Measurements from ENCODE around the gene DUSP9. TPM values are rescaled to one million over a fixed set of nuclear protein-coding genes. Genes with fewer than 3 reads are reported as not detected.
"Not testable (repeated sequence)": the region's sequence is repeated elsewhere in the genome, so short reads cannot be mapped to it uniquely, and the experiment has no call there.

Gene DUSP9
- total RNA-seq, 2 donors from 2014 or later = not detected

DNA sequence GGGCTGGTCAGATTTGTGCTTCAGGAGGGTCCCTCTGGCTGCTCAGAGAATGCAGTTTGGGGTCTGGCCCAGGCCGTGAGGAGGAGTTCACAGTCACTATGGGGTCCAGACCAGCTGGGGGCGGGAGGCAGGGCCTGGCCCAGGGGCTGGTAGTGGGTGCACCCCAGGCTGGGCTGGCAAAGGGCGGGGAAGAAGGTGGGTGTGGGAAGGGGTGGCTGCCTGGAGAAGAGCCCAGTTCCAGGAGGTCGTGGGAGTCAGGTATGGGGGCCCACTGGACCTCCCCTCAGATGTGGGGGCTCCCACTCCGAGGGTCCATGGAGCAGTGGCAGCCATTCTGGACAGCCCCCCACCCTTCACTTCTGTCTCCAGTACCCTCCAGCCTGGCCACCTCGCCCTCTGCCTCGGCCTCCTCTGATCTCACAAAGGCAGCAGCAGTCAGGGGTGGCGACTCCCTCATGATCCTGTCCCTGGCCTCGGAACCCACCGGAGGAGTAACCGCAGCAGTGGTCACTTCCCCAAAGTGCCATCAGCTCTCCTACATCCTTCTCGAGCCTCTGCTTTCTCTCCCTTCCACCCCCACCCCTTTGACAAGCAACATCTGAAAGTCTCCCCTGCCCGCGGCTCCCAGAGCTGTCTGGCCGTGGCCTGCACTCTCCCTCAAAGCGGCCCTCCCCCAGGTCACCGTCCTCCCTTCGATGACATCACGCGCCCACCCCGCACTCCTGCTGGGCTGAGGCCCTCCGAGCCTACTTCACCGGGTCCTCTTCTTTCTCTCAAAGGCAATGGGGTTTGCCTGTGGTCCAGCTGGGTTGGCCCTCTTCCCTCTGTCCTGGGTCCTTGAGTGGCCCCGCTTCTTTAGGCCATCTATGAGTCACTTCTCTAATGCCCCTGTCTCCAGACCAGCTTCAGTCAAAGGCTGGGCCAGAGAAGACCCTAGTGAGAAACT lies 39.0 kb downstream of the DUSP9 start:
- ATAC-seq = no peak
- peak; percentile 14 to 26 for DNase-seq
- intact Hi-C loops (cut with DNase I, micrococcal nuclease) = no loop called here

DNA sequence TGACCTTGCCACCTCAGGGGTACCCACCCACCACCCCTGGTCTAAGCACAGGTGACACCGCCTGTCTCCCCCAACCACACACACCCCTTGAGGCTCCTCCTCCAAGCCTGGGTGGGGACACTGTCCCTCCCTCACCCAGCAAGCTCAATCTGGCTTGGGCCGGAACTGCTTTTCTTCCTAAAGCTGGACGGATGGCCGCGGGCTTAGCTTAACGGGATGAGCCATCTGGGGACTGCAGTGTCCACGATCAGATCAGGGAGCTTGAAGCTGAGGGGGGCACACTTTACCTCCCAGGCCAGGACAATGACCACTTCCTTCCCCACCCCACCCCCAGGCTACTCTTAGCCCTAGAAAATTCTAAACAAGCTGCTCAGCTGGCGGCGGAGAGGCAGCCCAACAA lies 39.7 kb downstream of the DUSP9 start:
- peak; percentile 56 for ATAC-seq
- peak in 1 of 2 donors; percentile 50 for DNase-seq
- intact Hi-C loops (cut with DNase I, micrococcal nuclease) = no loop called here

DNA sequence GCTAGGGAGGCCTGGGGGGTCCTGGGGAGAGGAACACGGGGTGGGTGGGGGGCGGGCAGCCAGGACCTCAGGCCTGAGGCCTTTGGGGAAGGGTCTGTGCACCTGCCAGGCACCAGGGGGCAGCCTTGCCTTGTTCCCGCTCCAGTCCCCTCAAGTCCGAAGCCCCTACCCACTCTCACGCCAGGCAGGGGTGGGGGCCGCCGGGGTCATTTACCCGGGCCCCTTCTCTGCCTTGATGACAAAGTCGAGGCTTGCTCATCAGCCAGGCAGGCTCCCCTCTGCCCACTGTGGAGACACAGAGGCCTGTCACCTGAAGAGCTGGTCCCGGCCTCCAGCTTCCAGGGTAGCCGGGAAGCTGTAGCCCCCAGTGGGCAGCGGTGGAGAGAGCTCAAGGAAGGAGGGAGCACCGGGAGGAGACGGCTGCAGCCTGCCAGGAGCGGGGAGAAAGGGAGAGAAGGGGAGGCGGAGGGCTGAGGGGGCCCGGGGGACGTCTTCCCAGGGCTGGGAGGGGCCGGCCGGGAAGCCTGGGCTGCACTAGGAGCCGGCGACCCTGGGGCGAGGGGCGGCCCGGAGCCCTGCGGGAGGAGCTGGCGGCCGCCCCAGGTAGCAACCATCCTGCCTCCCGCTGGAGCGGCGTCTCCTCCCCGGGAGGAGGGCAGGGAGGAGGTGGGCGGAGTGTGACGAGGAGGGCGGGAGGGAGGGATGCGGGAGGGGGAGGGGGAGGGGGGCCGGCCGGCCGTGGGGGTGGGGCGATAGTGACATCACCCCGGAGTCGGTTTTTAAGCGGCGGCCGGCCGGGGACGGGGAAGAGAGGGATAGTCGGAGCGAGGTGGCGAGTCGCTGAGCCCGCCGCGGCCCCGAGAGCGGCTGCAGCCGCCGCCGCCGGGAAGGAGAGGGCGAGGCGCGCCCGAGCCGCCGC lies 40.4 kb downstream of the DUSP9 start, which contains the start of gene SLC6A8:
TSS of gene SLC6A8 (plus strand) at position 806 of the 919 bp plus-strand sequence. CDS start 649 bp downstream, outside the sequence.
- intact Hi-C loops (cut with DNase I, micrococcal nuclease) = no loop called here
- peak; percentile 73 for ATAC-seq

DNA sequence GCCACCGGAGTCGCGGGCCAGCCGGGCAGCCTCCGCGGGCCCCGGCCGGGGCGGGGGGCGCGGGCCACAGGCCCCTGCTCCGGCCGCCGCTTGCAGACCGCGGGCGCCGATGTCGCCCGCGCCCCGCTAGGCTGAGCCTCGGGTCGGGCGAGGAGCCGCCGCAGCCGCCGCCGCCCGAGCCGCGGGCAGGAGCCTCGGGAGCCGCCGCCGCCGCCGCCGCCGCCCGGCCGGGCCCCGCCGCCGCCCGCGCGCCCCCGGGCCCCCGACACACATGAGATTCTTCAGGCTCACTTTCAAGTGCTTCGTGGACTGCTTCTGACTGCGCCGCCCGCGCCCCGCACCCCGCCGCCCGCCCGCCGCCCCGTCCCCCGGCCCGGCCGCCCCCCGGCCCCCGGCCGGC lies 41.1 kb downstream of the DUSP9 start:
- ATAC-seq (no peak), DNase-seq (no peak)
- intact Hi-C loops (cut with DNase I, micrococcal nuclease) = no loop called here

More for the DNA sequence above, 40.4 kb downstream of the DUSP9 start, which contains the start of gene SLC6A8:
- DNase-seq = peak; percentile 70 to 71

DNA sequence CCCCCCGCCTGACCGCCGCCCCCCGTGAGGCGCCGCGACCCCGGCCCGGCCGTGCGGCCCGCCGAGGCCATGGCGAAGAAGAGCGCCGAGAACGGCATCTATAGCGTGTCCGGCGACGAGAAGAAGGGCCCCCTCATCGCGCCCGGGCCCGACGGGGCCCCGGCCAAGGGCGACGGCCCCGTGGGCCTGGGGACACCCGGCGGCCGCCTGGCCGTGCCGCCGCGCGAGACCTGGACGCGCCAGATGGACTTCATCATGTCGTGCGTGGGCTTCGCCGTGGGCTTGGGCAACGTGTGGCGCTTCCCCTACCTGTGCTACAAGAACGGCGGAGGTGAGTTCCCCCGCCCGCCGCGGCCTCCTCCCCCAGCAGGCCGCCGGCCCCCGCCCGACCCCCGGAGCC lies 41.5 kb downstream of the DUSP9 start:
- ATAC-seq = no peak
- intact Hi-C loops (cut with DNase I, micrococcal nuclease) = no loop called here
- DNase-seq = no peak

DNA sequence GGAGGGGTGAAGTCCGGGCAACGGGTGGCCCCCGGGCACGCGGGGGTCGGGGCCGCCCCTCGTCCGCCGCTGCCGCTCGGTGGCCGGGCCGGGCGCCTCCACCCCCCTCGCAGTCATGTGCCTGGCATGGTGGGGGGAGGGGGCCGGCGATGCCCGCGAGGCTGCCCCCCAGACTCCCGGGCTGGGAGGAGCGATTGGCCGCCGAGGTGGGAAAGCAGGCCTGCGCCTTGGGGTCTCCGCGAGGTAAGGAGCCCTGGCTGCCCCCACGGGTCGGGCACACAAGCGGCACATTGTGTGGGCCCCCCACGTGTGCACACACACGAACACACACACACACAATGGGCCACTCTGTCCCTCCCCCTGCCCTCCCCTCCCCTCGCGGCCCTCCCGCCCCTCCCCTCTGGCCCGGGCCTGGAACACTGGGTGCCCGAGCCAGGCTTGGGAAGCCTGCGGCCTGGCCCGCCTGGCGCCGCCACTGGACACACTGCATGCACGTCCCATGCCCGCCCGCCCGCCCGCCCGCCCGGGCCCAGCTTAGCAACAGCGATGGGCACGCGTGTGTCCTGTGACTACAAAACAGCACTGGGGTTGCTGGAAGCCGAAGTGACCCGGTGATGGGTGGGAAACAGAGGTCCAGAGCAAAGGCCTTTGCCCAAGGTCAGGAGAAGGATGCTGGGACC lies 42.0 kb downstream of the DUSP9 start:
- ATAC-seq (no peak), DNase-seq (no peak)
- intact Hi-C loops (cut with DNase I, micrococcal nuclease) = no loop called here

DNA sequence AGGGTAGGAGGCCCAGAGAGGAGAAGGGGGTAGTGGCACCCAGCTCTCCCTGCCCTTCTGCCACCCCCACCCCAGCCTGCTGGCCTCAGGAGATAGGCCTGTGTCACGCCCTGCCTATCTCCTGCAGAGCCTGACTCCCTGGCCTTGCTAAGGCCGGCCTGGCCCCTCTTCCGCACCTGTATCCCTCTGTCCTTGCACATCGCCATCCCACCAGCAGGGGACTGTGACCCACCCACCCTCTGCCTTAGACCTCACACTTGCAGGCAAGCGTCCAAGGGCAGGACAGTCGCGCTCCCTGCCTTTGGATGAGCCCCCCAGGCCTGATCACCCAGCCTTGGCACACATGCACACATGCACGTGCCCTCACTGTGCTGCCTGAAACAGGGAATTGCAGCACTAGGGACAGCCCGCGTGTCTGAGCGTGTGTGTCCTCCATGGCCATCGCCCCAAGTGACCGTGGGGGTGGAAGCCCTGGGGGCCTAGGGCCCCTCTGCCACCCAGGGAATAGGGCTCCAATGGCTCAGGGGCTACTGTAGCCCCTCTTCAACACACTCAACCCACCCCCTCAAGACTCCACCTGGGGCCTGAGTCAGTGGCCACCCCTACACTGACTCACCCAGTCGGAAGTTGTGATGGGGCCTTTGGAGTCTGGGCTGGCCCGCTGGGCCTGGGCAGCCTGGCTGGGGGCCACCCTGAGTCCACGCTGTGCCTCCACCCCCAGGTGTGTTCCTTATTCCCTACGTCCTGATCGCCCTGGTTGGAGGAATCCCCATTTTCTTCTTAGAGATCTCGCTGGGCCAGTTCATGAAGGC lies 42.9 kb downstream of the DUSP9 start:
- DNase-seq (no peak), ATAC-seq (no peak)
- intact Hi-C loops (cut with DNase I, micrococcal nuclease) = no loop called here

DNA sequence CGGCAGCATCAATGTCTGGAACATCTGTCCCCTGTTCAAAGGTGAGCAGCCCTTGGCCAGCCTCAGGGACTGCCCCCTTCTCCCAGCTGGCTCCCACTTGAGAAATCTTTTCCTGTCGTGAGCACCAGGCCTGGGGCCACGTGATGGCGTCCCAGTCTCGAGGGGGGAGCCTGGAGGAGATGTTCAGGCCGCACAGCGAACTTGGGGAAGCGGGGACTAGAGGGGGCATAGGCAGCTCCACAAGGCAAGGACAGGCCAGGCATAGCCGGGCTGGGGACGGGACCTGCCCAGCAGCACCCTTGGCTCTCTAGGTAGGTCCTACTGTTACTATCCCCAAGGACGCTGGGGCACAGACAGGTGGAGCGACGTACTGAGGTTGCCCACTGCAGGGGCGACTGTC lies 43.5 kb downstream of the DUSP9 start:
- no peak for ATAC-seq

DNA sequence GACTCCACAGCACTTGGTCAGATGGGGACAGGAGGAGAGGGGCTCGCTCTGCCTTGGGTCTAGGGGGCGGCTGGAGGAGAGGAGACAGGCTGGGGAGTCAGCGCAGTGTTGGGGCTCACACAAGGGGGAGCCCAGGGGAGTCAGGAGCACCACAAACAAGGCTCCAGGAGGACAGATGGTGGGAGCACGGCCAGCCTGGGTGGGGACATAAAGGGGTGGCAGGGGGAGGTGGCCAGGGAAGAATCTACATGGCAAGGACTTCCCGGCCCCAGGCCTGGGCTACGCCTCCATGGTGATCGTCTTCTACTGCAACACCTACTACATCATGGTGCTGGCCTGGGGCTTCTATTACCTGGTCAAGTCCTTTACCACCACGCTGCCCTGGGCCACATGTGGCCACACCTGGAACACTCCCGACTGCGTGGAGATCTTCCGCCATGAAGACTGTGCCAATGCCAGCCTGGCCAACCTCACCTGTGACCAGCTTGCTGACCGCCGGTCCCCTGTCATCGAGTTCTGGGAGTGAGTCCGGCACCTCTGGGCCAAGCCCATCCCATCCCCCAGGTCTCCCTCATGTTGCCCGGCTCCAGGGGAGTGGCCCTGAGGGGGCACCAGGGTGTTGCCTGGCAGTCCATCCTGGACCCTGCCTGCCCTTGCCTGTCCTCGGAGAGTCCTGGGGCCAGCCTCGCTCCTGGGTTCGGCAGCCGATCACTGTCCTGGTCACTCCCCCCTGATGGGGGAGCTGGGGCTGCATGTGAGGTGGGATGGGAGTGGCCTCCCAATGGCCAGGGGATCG lies 44.2 kb downstream of the DUSP9 start:
- intact Hi-C loops (cut with DNase I, micrococcal nuclease); DNase-seq; ATAC-seq: not testable (repeated sequence)

More for the DNA sequence above, 43.5 kb downstream of the DUSP9 start:
- intact Hi-C loops (cut with DNase I, micrococcal nuclease) = no loop called here
- no peak for DNase-seq

DNA sequence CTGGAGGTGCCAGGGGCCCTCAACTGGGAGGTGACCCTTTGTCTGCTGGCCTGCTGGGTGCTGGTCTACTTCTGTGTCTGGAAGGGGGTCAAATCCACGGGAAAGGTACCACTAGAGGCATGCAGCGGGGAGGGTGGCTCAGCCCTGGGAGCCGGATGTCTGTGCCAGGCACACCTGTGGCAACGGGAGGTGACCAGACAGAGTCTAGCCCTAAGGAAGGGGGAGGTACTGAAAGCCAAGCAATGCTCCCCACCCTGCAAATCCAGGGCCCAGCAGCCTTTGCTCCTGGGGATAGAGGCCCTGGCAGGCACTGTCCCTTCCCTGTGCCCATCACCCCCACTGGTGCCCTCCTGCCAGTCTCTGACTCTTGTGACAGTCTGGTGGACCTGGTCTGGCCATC lies 45.0 kb downstream of the DUSP9 start:
- ATAC-seq (no peak), DNase-seq (no peak)
- intact Hi-C loops (cut with DNase I, micrococcal nuclease) = no loop called here

DNA sequence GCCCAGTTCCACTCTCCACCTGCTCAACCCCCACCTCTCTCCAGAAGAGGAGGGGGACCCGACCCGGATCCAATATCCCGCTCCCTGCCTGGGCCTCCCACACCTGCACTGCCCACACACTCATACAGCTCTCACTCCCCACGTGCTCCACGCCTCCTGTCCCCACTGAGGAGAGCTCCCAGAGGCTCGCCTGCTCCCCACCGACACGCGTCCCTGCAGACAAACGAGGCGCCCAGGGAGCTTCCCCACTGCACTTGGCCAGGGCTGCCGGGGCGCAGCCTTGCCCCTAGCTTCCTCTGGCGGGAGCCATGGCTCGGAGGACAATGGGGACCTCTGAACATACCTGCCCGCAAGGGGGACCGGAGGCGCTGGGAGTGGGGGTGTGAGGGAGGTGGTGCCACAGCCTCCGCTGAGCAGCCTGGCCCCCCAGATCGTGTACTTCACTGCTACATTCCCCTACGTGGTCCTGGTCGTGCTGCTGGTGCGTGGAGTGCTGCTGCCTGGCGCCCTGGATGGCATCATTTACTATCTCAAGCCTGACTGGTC lies 45.7 kb downstream of the DUSP9 start:
- no peak for DNase-seq
- intact Hi-C loops (cut with DNase I, micrococcal nuclease) = no loop called here
- ATAC-seq = no peak

DNA sequence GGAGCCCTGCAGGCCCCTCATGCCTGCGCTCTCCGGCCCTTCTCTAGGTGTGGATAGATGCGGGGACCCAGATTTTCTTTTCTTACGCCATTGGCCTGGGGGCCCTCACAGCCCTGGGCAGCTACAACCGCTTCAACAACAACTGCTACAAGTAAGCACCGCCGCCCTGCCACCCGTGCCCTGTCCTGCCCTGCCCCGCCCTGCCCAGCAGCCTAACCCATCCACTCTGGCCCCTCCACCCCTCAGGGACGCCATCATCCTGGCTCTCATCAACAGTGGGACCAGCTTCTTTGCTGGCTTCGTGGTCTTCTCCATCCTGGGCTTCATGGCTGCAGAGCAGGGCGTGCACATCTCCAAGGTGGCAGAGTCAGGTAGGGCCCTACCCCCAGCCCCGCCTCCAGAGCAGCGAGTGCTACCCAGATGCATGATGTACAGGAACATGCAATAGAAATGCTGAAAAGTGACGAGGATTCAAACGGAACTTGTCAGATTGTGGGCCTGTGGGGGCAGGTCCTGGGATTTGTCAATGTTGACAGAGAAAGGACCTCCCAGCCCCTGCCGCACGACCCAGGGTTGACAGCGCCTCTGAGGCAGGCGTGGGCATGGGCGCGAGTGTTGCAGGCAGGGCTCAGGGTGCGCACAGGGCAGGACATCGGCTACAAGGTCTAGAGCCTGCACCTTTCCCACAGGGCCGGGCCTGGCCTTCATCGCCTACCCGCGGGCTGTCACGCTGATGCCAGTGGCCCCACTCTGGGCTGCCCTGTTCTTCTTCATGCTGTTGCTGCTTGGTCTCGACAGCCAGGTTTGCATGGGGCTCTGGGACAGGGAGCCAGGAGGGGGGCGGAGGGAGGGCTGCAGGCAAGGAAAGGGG lies 46.4 kb downstream of the DUSP9 start:
- no peak for DNase-seq
- intact Hi-C loops (cut with DNase I, micrococcal nuclease) = no loop called here
- ATAC-seq = no peak

DNA sequence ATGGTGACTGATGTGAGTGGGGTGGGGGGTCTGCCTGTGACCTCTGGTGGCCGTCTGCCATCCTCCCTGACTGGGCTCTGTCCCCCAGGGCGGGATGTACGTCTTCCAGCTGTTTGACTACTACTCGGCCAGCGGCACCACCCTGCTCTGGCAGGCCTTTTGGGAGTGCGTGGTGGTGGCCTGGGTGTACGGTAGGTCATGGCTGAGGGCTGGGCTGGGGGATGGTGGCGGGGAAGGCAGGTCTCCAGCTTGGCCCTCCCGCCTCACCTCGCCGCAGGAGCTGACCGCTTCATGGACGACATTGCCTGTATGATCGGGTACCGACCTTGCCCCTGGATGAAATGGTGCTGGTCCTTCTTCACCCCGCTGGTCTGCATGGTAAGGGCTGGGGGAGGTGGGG lies 47.3 kb downstream of the DUSP9 start:
- DNase-seq; intact Hi-C loops (cut with DNase I, micrococcal nuclease); ATAC-seq: not testable (repeated sequence)

DNA sequence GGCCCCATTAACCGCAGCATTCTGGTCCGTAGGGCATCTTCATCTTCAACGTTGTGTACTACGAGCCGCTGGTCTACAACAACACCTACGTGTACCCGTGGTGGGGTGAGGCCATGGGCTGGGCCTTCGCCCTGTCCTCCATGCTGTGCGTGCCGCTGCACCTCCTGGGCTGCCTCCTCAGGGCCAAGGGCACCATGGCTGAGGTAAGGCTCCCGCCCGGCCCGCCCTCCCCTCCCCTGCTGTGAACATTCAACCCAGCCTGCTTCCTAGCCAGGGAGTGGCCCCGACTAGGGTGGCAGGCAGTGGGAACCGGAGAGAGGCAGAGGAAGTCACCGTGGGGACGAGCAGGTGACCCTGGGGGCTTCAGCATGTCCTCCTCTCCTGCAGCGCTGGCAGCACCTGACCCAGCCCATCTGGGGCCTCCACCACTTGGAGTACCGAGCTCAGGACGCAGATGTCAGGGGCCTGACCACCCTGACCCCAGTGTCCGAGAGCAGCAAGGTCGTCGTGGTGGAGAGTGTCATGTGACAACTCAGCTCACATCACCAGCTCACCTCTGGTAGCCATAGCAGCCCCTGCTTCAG lies 47.8 kb downstream of the DUSP9 start:
- DNase-seq = no peak
- intact Hi-C loops (cut with DNase I, micrococcal nuclease) = no loop called here
- peak; percentile 31 for ATAC-seq

DNA sequence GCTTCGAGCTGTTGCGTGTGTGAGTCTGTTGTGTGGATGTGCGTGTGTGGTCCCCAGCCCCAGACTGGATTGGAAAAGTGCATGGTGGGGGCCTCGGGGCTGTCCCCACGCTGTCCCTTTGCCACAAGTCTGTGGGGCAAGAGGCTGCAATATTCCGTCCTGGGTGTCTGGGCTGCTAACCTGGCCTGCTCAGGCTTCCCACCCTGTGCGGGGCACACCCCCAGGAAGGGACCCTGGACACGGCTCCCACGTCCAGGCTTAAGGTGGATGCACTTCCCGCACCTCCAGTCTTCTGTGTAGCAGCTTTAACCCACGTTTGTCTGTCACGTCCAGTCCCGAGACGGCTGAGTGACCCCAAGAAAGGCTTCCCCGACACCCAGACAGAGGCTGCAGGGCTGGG lies 49.1 kb downstream of the DUSP9 start:
- no peak for ATAC-seq
- no peak for DNase-seq
- intact Hi-C loops (cut with DNase I, micrococcal nuclease) = no loop called here

DNA sequence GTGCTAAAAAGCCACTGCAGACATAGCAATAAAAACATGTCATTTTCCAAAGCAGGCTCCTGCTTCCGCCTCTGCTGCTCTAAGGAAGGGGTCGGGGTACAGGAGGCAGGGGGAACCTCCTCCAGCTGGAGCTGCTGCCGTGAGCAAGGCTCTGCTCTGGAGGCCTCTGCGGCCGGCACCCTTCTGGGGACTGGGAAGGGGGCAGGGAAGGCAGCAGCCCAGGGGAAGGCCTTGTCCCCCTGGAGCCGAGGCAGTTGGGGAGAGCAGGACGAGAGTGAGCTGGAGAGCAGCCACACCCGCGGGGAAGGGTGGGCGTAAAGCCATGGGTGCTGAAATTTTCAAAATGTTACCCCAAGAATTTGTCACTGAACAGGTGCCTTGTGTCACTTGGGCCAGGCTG lies 49.5 kb downstream of the DUSP9 start:
- DNase-seq; ATAC-seq; intact Hi-C loops (cut with DNase I, micrococcal nuclease): not testable (repeated sequence)

Measured in left colon (tissue), 2 donors.